Stimulated activated CD8-positive, alpha-beta memory T cell treated with anti-CD3 and anti-CD28 coated beads, Interleukin-12 subunit alpha, Interleukin-12 subunit beta, amount 100 ng/mL, for 24 hours (primary cell): ENCODE data around the gene ITGA7.

Experiments used
- DNase-seq: peaks from one replicate; pipeline ENCODE4 v3.0.0-alpha.2; 2020; ENCODE audit errors: extremely low read depth

Gene ITGA7

DNA sequence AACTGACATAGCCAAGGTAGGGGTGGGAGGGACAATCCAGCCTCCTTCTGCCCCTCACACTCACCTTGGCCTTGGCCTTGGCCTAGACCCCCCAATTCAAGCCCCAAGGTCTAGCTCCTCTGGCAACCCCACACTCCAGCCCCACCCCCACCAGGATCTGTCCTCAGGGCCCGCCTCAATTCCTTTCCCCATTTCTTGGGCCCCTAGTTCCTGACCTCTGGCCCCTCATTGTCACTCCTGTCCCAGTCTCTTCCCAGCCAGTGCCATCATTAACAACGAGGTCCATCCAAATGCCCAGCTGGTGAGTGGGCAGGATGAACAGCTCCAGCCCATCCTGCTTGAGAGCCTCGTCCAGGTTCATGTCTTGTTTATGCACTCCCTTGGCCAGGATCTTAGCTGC, 28.4 kb upstream of the ITGA7 start:
- no peak for DNase-seq

DNA sequence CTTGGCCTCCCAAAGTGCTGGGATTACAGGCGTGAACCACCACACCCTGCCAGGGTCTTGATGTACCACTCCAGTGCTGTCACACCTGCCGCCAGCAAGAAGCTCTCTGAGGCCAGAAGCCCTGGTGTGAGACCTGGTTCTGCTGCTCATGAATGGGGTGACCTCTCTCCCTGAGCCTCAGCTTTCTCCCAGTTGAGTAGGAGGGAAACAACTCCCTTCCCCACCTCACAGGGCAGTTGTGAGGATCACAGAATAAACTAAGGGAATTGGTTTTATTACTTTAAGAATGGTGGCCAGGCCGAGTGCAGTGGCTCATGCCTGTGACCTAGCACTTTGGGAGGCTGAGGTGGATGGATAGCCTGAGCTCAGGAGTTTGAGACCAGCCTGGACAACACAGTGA, 26.9 kb upstream of the ITGA7 start:
- DNase-seq: no peak

DNA sequence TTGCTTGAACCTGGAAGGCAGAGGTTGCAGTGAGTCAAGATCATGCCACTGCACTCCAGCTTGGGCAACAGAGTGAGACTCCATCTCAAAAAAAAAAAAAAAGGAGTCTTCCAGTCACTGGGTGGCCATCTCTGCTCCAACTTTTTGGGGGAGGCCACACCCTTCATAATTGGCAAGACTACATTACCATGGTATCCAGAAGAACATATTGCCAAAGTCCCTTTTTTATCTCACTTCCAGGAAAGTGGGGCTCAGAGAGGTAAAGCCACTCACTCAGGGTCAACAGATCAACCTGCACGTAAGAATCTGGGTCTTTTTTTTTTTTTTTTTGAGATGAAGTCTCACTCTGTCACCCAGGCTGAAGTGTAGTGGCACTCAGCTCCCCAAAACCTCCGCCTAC, 26.2 kb upstream of the ITGA7 start:
- no peak for DNase-seq

DNA sequence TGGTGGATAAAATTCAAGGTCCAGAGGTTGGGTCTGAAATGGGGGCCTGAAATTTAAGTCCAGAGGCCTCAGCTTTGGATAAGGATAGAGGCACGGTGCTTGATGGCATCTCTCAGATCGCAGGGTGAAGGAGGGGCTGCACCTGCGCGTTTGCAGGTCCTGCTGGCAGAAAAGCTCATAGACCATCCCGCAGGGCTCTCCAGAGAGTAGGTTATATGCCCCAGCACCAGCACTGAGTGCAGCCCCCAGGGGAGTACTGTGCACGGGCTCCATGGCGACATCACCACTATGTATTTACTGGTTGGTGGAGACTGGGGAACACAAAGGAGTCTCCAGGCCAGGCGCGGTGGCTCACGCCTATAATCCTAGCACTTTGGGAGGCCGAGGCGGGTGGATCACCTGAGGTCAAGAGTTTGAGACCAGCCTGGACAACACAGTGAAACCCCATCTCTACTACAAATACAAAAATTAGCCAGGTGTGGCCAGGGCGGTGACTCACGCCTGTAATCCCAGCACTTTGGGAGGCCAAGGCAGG, 25.4 kb upstream of the ITGA7 start:
- DNase-seq: no peak

DNA sequence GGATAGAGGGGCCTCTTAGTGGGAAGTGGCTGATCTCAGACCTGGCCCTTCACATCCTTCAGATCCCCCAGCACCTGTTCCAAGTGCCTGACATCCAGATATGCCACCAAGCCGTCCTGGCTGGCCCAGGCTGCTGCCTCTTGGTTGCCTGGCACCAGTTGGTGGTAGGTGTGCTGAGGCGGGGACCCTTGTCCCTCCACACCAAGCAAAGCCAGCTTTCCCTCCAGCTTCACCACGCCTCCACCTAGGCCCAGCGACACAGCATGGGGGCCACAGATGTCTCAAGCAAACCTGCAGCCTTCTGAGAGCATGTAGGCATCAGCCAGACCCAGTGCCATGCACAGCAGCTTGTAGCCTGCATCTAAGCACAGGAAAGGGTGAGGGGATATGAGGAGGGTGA, 24.6 kb upstream of the ITGA7 start:
- DNase-seq: no peak

DNA sequence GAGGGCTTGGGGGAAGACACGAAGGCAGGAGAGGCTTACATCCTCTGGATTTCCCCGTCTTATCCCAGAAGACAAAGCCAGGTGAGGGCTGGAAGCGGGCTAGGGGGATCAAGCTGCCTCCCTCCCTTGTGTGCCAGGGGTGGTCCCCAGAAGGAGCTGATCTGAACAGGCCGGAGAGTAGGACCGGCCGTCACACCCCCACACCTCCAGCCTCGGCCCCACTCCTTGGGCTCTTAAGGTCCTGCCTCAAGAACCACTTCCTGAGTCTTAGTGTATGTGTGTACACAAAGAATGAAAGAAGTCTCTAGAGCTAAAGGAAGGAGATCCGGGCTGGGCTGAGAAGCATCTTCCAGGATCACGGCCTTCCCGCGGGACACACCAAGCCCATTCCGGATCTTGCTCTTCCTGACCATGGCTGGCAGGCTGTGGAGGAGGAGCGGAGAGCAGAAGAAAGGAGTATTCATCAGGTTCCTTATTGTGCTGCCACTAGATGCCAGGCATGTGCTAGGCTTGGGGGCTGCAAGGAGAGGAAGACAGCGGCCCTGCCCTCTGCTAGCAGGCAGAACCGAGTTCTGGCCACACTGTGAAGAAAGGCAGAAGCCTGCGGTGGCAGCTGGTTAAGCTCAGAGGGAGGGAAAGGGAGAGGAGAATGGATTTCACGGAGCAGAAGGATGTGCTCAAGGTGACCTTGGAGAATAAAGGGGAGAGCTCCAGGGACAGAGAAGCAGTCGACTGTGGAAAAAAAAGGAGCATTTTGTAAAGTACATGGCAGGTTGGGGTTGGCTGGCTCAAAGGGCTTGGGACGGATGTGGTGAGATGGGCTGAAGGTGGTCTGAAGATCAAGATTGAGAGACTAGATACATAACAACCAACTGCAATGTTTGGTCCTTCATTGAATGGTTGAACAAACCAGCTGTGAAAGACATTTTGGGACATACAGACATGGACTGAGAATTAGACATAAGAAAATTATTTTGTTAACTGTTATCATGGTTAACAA, 22.4 kb upstream of the ITGA7 start:
- no peak for DNase-seq

DNA sequence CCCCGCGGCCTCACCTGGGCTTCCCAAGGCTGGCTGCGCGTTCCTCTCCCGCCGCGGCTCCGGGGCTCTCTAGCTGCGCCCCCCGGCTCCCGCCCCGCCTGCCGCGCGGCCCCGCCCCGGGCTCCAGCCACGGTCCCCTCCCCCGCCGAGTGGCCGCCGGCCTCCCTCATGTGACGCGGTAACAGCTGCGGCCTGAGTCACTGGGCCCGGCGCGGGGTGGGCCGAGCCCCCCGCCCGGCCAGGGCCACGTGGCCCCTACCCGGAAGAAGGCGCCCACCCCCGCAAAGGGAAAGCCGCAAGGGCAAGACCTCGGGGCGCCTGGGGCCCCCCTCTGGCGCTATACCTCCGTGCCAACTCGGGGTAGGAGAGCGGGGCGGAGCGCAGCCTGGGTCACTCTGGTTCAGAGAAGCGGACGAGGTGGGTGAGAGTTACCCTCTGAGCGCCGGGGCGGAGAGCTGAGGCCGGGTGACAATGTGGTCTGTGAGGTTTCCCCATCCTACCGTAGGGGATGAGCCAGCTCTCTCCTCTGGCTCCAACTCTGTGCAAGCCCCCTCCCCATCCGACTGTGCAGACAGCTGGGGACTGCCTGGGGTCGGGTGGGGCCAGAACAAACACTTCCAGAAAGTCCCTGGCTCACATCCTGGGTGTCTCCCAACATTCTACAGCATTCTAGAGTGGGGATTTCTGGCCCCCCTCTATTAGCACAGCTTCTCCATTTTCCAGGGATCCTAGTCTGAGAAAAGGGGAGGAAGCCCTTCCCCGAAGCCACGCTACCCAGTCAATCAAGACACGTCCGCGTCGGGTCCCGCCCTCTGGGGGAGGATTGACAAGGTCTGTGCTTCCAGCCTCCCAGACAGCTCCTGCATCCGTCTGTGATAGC, 21.5 kb upstream of the ITGA7 start, which contains the start of gene CD63:
Gene CD63 (minus strand): TSS at position 71 of the 880 bp plus-strand sequence. CDS start 668 bp downstream, outside the sequence.
- no peak for DNase-seq

DNA sequence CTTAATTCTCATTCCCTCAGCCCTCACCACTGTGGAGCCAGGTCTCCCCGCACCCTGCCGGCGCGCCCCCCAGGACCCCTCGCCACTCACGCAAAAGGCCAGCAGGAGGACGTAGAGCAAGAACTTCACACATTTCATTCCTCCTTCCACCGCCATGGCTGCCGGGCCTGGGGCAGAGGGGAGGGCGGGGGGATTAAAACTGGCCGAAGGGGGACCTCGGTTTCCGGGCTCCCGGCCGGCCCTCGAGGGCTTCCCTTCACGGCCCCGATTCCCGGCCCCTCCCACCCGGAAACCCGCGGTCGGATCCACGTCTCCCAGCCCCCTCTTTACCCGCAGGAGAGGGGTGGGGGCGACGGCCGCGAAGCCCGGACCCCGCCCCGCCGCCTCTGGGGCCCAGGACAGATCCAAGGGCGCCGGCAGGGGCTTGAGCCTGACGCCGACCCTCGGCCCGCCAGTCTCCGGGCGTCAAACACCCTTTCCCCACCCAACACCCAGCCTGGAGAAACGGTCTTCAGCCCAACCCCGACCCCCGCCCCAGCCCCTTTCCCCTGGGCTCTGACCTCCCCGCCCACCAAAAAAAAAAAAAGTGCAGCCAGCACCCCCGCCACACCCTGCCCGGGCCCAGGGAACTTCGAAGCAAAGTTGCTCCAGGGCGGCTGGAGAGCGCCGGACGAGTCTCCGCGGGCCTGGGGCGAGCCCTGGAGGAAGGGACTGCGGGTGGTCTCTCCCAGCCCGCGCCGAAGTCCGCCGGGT, 20.7 kb upstream of the ITGA7 start:
- DNase-seq: no peak

DNA sequence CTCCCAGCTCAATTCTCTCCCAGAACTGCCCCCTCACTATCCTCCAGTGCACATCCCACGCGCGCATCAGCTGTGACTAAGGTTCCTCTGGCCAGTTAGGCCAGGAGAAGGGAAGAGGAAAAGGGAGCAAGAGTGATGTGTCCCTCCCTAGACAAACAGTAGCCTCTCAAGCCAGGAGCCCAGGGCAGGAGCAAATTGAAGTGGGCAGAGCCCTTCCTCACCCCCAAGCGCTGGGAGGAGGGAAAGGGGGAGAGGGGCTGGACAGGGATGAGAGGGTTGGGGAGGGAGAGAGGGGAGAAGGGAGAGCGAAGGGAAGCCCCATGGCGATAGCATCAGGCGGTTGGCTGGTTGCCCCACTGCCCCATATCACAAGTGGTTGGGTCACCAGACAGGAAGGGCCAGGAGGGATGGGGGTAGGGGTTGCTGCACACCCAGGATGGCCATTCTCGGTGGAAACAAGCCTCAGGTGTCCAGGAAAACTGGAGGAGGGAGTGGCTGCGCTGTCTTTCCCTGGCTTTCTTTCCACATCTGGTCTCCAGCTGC, 20.0 kb upstream of the ITGA7 start:
- no peak for DNase-seq

DNA sequence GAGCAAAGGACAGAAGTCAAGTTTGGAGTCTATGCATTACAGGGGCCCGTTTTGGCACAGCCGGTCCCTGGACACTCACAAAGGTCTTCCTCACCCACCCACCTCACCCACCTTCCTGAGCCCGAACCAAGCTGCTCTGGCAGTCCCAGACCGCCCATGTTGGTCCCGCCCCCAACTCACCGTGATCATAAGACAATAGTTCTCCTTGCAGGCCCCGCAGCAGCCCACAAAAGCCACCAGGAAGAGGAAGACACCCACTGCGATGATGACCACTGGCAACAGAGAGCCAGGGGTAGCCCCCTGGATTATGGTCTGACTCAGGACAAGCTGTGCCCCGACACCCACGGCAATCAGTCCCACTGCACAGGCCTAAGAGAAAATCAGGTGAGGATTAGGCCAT, 19.3 kb upstream of the ITGA7 start:
- DNase-seq: no peak

DNA sequence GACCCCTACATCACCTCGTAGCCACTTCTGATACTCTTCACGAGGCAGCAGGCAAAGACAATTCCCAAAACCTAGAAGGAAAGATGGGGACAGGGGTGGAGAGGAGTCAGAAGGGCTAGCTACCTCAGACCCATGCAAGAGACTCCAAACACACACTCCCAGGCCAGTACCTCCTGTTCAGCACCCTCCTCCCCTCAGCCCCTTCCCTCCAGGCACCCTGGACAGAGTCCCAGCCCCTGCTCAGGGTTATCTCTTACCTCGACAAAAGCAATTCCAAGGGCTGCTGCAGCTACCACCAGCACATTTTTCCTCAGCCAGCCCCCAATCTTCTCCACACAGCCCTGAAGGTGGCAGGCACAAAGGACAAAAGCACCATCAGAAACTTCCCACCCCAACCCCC, 17.9 kb upstream of the ITGA7 start:
- DNase-seq: no peak

DNA sequence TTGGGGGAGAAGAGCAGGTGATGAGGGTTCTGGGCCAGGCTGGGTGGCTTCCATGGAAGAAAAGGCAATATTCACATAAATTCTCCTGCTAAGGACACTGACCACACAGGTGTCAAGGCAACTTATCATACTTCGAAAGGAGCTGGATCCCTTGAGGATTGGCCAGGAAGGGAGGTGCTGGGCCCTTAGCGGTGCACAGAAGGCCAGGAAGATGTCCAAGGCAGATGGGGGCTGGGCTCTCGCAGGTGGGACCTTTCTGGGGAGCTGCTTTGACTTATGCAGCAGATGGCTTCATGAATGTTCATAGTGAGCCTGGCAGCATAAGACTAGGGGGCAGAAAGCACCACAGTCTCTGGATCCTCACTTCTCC, 17.2 kb upstream of the ITGA7 start:
- no peak for DNase-seq

DNA sequence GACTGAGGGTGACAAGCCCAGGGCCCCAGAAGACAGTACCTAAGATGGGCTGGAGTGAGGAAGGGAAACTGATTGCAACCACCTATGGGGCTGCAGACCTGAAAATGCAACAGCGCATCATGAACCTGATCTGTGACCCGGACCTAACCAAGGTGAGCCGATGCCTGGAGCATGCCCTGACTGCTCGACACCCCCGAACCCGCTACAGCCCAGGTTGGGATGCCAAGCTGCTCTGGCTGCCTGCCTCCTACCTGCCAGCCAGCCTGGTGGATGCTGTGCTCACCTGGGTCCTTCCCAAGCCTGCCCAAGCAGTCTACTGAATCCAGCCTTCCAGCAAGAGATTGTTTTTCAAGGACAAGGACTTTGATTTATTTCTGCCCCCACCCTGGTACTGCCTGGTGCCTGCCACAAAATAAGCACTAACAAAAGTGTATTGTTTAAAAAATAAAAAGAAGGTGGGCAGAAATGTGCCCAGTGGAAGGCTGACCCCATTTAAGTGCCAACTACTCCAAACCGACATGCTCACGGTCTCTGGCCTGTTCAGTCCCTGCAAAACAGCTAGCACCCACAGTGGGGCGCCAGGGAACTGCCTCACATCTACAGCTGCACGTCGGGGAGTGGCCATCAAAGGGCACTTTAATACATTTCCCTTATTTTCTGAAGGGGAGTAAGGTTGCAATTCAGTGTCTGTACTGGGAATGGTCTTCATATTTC, 16.7 kb upstream of the ITGA7 start:
- DNase-seq: no peak

DNA sequence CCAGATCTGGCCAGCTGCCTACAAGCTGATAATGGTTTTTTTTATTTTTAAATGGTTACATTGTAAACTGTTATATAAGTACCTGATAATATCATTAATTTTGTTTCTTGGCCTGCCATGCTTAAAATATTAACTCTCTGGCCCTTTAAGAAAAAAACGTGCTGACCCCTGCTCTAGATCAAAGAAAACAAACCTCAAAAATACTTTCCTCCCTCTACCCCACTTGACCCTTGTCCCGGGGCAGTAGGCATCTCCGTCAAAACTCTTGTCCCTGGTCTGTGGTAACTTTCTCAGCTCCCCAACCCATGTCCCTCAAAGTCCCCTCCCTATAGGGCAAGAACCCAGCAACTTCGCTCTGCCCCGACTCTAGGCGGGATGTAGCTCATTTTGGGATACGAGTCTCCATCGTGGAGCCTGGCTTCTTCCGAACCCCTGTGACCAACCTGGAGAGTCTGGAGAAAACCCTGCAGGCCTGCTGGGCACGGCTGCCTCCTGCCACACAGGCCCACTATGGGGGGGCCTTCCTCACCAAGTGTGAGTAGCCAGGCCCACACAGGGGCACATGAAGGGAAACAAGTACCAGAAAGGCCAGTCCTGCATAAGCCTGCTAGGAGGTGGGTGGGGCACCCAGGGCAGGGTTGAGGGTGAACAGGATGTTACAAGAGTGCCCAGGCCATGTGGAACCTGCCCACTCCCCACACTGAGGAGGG, 16.0 kb upstream of the ITGA7 start:
- DNase-seq: no peak

DNA sequence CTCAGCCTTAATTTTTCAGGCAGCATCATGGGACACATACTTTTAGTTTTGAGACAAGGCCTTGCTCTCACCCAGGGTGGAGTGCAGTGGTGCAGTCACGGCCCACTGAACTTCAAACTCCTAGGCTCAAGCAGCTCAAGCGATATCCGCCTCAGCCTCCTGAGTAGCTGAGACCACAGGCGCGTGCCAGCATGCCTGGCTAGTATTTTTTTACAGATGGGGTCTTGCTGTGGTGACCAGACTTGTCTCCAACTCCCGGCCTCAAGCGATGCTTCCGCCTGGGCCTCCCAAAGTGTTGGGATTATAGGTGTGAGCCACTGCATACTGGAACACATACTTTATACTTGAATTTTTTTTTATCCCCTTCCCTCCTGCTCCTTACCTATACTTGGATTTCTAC, 15.2 kb upstream of the ITGA7 start:
- DNase-seq: no peak

DNA sequence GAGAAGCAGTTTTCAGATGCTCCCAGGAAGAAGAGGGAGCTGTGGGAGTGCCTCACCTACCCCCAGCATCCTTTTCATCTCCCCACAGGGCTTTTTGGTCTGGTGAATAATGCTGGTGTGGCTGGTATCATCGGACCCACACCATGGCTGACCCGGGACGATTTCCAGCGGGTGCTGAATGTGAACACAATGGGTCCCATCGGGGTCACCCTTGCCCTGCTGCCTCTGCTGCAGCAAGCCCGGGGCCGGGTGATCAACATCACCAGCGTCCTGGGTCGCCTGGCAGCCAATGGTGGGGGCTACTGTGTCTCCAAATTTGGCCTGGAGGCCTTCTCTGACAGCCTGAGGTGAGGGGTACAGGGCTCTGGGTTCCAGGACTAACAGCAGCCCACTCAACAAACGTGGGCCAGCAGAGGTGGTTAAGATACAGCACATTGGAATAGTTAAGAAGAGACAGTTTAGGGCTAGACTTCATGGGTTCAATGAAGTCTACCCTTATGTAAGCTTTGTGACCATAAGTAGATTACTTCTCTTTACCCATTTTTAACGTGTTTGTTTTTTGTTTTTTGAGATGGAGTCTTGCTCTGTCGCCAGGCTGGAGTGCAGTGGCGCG, 14.0 kb upstream of the ITGA7 start:
- DNase-seq: no peak

DNA sequence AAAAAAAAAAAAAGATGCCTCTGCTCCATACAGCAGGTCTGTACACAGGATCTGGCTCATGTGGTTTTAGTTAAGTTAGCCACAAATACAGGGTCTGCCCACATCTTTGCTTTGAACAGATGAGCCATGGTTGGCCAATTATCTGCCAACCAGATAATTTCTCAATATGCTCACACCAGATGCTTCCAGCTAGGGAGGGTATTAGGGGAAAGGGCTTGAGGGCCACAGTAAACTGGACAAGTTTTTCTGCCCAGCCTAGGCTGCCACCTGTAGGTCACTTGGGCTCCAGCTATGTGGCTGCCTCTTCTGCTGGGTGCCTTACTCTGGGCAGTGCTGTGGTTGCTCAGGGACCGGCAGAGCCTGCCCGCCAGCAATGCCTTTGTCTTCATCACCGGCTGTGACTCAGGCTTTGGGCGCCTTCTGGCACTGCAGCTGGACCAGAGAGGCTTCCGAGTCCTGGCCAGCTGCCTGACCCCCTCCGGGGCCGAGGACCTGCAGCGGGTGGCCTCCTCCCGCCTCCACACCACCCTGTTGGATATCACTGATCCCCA, 13.3 kb upstream of the ITGA7 start:
- DNase-seq: no peak

DNA sequence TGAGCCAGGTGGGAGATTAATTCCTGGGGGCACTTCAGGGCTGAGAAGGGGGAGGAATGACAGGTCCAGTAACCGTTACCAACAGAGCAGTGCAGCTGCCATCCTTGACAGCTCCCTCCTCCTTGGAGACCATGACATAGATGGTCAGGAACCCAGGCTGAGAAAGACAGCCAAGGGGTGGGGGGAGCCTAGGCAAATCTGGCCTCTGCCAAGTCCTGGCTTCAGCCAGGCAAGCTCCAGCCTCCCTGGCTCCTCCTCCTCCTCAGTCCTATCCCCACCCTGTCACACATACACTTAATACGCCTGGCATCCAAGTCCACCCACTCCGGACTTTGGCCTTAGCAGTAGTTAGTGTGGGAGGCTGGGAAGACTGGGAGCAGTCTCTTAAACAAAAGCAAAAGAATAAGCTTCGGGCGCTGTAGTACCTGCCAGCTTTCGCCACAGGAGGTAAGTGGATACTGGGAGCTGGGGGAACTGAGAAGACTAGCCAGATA, 12.4 kb upstream of the ITGA7 start, which contains the start of gene RDH5:
Gene RDH5 (plus strand): TSS at position 323 of the 494 bp plus-strand sequence. CDS start 792 bp downstream, outside the sequence.
- DNase-seq: no peak

DNA sequence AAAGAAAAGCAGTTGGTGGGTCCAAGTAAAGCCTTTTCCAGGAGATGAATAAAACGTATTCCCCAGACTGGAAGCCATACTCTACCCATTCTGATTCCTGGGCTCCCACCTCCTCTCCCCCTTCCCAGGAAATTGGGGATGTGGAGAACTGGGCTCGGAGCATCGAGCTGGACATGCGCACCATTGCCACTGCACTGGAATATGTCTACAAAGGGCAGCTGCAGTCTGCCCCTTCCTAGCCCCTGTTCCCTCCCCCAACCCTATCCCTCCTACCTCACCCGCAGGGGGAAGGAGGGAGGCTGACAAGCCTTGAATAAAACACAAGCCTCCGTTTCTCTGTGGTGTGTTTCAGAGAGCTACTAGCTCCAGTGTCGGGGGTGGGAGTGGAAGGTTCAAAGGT, 11.7 kb upstream of the ITGA7 start:
- no peak for DNase-seq
